Coronary artery (tissue), 2 donors: ENCODE results near the gene PCMTD2.

Experiments used
- DNase-seq: peaks from one replicate; pipeline ENCODE4 v3.0.0-alpha.2; 2017; ENCODE audit warnings: low spot score
- H3K27ac ChIP-seq, 2 donors: fragments of 200-600 bp; sonication (generic); one replicate each; pipeline ENCODE4 v1.5.1; 2016 to 2019
- H3K4me3 ChIP-seq: fragments of 200-600 bp; sonication (generic); 2 replicates; pipeline ENCODE4 v1.5.1; 2016; ENCODE audit warnings: mild to moderate bottlenecking, moderate library complexity
- TF ChIP-seq, protein P1 (sequence below): fragments of 200-600 bp; sonication (generic); IDR thresholded peaks from one replicate; pipeline ENCODE4 v1.5.1; 2019; ENCODE audit warnings: antibody characterized with exemption

PCMTD2 gene

DNA sequence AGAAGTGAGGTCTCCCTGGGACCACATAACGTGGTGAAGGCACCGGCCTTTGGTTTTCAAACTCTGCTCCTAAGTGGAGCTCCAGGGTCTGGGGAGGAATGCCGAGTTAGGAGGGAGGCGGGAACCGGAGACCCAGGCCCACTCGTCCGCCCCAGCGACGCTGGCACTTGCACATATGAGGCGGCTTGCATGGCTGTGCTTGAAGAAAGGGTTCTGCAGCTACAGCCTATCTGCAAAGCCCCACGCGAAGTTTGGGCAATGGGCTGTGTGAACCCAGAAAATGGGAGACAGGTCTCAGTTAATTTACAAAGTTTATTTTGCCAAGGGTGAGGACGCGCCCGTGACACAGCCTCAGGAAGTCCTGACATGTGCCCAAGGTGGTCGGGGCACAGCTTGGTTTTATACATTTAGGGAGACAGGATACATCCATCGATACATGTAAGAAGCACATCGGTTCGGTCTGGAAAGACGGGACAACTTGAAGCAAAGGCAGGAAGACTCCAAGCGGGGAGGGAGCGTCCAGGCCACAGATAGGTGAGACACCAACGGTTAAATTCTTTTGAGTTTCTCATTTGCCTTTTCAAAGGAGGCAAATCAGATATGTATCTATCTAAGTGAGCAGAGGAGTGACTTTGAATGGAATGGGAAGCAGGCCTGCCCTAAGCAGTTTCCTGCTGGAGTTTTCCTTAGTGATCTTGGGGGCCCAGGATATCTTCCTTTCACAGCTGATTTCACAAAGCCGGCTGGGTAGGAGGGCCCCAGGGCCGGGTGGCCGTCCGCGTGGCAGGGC, 782 bp upstream of the PCMTD2 start:
- DNase-seq: no peak
- TF ChIP-seq, protein P1, sequence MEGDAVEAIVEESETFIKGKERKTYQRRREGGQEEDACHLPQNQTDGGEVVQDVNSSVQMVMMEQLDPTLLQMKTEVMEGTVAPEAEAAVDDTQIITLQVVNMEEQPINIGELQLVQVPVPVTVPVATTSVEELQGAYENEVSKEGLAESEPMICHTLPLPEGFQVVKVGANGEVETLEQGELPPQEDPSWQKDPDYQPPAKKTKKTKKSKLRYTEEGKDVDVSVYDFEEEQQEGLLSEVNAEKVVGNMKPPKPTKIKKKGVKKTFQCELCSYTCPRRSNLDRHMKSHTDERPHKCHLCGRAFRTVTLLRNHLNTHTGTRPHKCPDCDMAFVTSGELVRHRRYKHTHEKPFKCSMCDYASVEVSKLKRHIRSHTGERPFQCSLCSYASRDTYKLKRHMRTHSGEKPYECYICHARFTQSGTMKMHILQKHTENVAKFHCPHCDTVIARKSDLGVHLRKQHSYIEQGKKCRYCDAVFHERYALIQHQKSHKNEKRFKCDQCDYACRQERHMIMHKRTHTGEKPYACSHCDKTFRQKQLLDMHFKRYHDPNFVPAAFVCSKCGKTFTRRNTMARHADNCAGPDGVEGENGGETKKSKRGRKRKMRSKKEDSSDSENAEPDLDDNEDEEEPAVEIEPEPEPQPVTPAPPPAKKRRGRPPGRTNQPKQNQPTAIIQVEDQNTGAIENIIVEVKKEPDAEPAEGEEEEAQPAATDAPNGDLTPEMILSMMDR: no peak
- H3K27ac ChIP-seq: peak overlapping the region; percentile 68 to 93
- peak overlapping the region; percentile 93 for H3K4me3 ChIP-seq

DNA sequence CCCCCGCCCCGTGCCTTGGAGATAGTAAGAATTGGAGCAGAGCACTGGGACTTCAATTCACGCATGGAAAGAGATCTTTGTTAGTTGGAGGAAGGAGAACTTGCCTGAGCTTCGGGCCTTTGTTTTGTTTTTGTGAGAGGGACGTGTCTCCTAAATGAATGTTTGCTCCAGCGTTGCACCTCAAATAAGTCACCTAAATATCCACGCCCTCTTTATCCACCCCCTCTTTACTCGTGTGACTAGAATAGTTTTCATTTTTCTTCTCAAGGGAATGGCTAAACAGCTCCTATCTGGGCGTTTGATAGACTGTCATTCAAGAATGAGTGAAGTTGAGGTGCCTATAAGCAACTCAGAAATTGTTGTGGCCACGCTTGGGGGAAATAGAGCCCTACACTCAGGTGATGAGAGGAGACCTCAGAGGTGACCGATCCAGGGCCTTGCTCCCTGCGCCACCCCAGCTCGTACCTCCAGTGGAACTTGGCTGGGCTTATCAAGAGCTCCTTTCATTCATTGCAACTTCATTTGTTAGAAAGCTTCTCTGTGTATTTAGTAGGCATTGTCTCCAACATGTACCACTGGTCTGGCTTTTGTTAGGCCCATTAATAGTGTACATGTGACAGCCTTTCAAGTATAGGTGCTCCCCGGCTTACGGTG, 861 bp downstream of the PCMTD2 start:
- TF ChIP-seq, protein P1: no peak
- Histone ChIP-seq H3K4me3 (peak overlapping the region; percentile 93), H3K27ac (peak overlapping the region; percentile 68 to 93)
- no peak for DNase-seq

DNA sequence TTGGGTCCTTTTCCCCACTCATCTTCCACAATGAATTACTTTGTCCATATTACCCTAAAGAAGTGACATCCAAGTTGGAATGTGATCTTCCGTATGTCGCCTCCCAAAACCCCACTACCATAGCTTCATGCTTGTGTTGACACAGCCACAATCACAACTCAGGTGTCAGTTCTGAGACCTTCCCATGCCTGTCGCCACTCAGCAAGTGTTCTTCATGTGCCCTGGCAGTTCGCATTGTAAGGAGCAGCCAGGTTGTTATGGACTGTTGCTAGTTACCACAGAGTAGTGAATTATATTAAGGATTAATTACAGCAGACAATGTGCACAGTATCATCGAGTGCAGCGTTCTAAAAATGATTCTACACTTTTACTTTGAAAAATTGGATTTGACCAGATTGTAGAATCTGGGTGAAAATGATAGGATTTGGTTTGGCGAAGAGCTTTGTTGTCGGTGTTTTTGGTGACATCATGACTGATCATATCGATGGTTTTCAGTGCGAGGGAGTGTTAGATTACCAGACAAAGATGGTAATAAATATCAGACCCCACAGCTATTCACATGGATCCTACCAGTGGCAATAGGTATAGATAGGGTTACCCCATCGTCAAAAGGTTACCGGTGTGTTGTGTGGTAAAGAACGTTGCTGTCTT, 1.7 kb downstream of the PCMTD2 start:
- TF ChIP-seq, protein P1: no peak
- no peak for DNase-seq
- Histone ChIP-seq H3K4me3 (peak overlapping the region; percentile 93), H3K27ac (no peak overlapping the region)

DNA sequence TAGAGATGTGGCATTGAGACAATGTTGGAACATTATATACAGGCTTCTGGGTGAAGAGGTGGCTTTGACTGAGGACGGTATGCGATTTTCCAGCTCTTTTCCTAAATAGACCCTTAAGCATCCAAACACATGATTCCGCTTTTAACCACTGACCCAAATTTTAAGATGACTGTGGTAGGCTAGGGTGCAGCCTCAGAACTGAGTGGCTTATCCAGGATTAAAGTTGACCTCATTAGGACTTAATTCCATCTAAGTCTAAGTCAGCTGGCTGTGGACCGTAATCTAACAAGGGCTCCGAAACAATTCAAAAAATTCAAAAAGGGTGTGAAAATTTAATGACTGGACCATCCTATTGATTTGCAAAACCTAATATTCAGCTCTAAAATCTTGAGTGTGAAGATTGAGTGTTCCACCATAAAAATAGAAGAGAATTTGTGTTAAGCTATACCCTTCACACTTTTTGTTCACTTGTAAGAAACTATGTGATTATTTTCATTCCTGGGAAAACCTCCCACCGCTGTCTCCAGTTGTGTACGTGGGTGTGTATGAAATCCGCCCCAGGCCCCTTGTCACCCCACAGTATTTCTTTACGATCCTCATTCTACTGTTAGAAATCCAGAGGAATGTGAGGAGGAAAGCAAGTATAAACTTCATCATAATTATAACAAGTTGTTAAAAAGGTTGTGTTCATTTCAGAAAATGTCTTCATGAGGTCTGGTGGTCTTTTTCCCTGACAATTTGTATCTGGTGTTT, 2.7 kb downstream of the PCMTD2 start:
- TF ChIP-seq, protein P1: no peak
- Histone ChIP-seq H3K4me3 (no peak overlapping the region), H3K27ac (no peak overlapping the region)

DNA sequence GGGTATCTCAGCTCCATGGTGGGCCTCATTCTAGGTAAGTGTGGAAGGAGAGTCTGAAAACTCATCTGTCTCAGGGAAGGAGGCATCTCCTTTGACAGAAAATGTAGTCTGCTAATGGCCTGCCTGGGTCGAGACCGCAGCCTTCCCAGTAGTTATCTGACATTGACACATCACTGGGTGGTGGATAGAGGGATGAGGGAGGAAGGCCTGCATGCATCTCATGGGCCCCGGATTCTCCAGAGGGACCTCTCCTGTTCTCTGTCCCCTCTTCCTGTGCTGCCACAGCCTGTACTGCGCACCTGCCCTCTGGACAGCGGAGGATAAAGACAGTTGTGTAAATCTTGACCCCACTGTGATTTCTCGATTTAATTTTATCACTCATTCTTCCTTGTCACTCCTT, 4.7 kb downstream of the PCMTD2 start:
- Histone ChIP-seq H3K27ac (peak overlapping the region in 1 of 2 donors; percentile 32), H3K4me3 (no peak overlapping the region)
- TF ChIP-seq, protein P1: no peak
- DNase-seq: no peak

More for the DNA sequence above, 2.7 kb downstream of the PCMTD2 start:
- no peak for DNase-seq

DNA sequence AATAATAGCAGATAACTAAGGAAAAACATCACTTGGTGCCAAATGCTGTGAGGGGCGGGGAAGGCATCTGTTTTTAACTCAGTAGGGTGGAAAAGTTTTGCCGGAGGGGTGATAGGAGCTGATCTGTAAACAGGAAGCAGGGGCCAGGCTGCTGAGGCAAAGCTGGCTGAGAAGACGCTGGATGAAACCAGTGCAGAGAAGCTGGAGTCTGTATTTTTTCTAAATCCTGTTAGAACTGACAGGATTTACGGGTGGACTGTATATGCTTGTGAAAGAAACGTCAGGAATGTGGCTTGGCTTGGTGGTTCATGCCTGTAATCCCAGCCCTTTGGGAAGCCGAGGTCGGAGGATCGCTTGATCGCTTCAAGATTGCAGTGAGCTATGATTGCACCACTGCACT, 5.6 kb downstream of the PCMTD2 start:
- TF ChIP-seq, protein P1: no peak
- Histone ChIP-seq H3K4me3 (peak overlapping the region; percentile 59), H3K27ac (peak overlapping the region; percentile 32 to 75)
- DNase-seq: no peak
